GM21360 (cell line): ENCODE measurements around the gene VAV1.
"Not testable (repeated sequence)": the region's sequence is repeated elsewhere in the genome, so short reads cannot be mapped to it uniquely, and the experiment has no call there.

Source experiments
- ATAC-seq: cut with Tn5 transposase; IDR thresholded peaks from one replicate; pipeline ENCODE4 v1.9.1; 2021; ENCODE audit warnings: mild to moderate bottlenecking, moderate library complexity; ENCODE audit not compliant: unreplicated experiment

The VAV1 gene

DNA sequence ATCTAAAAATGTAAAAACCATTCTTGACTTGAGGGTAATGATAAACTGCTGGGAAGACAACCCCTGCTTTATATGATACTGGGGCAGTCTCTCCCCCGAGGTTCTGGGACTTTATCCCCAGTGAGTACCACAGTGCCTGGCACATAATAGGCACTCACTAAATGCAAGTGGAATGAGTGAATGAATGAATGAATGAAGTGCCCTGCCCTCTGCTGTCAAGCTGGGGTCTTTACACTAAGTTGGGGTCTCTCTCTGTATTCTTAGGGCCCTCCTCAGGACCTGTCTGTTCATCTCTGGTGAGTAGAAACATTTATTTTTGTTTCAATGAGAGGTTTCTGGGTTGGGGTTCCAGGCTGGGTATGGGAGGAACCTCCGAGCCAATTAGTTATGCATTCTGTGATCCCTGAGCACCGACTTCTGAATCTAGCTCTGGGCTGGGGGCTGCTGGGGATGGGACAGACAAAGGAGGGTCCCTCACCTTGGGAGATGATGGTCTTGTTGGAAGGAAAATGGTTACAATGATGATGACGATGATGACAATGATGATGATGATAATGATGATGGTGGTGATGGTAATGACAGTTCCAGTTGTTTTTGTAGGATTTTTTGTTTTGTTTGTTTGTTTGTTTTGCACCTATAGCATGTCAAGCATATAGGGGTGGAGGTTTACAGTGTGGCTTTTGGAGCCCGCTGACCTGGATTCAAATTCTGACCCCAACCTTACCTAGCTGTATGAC lies 70.5 kb downstream of the VAV1 start:
- ATAC-seq: no peak

DNA sequence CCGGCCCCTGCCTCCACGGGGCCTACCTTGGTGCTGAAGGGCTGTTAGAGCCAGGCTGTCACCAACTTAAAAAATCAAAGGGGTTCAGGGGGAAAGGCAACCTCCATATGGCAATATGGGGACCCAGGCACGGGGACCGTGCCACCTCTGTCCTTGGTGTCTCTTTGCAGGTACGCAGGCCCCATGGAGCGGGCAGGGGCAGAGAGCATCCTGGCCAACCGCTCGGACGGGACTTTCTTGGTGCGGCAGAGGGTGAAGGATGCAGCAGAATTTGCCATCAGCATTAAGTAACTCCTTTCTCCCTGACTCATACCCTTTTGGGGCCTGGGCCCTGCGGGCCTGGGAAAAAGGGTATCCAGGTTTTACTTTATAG lies 75.3 kb downstream of the VAV1 start:
- no peak for ATAC-seq

DNA sequence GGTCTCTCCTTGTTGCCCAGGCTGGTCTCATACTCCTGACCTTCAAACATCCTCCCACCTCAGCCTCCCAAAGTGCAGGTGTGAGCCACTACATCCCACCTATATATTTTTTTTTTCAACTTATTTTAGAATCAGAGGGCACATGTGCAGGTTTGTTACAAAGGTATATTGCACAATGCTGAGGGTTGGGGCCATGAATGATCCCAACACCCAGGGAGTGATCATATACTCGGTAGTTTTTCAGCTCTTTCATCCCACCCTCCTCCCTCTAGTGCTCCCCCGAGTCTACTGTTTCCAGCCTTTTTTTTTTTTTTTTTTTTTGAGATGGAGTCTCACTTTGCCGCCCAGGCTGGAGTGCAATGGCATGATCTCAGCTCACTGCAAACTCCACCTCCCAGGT lies 76.5 kb downstream of the VAV1 start:
- no peak for ATAC-seq

DNA sequence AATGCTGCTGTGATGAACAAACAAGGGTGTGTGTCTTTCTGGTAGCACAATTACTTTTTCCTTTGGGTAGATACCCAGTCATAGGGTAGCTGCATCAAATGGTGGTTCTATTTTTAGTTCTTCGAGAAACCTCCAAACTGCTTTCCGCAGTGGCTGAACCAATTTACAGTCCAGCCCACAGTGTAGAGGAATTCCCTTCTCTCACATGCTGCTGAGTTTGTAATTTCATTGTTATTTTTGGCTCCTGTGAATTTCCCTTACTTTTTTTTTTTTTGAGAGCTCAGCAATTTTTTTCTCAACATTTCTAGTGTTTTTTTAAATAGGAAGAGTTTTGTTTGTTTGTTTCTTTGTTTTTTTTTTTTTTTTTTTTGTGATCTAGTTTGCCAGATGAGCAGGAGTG lies 77.4 kb downstream of the VAV1 start:
- ATAC-seq: no peak

DNA sequence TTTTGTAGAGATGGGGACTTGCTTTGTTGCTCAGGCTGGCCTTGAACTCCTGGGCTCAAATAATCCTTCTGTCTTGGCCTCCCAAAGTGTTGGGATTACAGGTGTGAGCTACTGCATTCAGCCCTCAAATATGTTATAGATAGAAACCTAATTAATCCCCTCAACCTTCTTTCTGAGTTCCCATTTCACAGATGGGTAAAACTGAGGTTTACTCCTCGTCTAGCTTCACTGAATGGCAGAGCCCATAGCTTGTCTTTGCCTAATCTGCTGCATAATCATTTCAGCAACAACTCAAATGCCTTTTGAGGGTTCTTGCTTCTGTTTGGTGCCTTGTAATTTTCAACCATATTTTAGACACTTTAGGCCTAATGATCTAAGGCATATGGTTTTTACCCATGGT lies 78.9 kb downstream of the VAV1 start:
- ATAC-seq: no peak

DNA sequence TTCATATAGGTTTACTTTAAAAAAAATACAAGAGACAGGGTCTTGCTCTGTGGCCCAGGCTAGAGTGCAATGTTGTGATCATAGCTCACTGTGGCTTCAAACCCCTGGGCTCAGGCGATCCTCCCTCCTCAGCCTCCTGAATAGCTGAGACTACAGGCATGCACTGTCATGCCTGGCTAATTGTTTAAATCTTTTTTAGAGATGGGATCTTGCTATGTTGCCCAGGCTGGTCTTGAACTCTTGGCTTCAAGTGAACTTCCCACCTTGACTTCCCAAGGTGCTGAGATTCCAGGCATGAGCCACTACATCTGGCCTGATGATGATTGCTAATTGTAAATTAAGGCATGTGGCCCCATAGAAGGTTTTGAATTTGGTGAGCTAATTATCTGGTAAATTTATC lies 79.5 kb downstream of the VAV1 start:
- ATAC-seq: no peak

DNA sequence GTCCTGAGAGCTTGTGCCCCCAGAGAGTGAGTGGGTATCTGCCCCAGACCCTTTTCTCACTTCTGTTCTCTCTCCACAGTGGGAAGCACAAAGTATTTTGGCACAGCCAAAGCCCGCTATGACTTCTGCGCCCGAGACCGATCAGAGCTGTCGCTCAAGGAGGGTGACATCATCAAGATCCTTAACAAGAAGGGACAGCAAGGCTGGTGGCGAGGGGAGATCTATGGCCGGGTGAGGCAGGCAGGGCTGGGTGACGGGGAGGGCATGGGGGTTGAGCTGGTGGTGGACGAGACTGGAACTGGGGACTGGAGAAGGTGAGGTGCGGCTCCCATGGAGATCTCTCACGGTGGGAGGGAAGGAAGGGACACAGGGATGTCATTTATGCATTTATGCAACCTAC lies 81.4 kb downstream of the VAV1 start:
- ATAC-seq: no peak

DNA sequence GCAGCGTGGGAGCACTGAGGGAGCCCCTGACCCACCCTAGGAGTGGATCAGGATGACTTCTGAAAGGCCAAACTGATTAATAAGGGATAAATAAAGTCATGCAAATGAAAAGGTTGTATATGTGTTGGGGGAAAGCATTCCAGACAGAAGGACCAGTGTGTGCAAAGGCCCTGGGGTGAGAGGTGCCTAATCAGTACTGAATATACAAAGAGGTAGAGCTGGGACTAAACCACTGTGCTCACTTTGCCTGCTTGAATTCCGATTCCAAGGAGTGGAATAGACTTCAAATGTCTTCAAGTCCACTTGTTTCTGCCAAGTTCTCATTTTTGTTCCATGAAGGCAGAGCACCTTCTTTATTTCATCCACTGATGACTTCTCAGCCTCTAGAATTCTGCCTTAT lies 82.2 kb downstream of the VAV1 start:
- no peak for ATAC-seq

DNA sequence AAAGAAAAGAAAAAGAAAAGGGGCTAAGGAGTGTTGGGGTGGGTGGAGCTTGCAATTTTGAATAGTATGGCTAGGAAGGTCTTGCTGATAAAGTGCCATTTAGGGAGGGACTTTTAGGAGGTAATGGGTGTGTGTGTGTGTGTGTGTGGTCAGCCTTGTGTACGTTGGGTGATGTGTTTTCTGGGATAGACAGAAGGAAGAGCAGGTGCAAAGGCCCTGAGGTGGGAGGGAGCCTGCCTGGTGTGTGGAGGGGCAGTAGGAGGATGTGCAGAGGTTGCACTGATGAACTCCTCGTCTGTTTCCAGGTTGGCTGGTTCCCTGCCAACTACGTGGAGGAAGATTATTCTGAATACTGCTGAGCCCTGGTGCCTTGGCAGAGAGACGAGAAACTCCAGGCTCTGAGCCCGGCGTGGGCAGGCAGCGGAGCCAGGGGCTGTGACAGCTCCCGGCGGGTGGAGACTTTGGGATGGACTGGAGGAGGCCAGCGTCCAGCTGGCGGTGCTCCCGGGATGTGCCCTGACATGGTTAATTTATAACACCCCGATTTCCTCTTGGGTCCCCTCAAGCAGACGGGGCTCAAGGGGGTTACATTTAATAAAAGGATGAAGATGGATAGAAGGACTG lies 84.4 kb downstream of the VAV1 start:
- ATAC-seq: no peak

DNA sequence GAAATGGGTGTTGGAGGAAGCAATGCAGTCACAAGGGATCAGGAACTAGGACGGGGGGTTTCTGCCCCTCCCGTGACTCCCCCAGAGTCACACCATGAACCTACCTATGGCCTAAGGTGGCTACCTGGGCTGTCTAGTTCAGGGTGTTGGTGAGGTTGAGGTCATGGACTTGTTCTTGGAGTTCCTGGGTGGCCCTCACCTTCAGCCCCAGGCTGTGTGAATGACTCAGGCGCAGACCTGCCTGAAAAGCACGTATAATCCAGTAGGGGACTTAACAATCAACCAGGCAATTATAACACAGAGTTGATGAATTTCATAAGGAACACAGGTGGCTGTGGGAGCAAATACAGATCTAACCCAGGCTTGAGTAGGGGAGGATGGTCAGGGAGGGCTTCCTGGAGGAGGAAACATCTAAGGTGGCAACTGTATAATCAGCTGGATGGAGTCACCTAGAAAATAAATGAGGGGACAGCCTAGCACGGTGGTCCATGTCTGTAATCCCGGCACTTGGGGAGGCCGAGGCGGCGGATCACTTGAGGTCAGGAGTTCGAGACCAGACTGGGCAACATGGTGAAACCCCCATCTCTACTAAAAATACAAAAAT lies 89.3 kb downstream of the VAV1 start:
- no peak for ATAC-seq

DNA sequence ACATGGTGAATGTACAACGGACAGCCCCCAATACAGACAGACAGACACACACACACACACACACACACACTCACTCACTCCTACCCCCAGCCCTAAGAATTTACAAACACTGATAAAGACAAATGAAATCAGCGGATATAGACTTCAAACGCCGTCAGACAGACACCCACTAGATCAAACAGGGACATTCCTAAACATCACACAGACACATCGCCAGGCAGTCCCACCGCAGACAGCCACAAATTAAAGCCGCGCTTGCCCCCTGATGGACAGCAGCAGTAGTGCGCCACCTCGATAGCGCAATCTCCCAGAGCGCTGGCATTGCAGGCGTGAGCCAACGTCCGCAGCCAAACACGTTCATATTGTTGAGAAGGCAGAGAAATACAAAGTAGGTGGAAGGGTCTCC lies 90.2 kb downstream of the VAV1 start:
- peak; percentile 81 for ATAC-seq

DNA sequence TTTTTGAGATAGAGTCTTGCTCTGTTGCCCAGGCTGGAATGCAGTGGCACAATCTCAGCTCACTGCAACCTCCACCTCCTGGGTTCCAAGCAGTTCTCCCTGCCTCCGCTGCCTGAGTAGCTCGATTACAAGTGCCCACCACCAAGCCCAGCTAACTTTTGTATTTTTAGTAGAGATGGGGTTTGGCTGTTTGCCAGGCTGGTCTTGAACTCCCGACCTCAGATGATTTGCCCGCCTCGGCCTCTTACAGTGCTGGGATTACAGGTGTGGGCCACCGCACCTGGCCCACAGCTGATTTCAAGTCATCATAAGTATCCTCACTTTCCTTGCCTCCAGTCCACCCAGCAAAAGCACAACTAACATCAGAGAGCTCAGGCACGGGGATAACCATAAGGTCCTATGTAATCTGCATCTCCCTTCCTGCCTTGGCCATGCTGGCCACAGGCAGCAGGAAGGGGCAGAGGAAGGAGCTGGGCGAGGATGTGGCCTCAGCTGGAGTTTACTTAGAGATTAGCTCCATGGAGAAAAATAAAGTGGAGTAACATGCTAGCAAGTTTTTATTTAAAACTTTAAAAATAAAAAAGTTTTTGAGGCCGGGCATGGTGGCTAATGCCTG lies 91.9 kb downstream of the VAV1 start:
- no peak for ATAC-seq

DNA sequence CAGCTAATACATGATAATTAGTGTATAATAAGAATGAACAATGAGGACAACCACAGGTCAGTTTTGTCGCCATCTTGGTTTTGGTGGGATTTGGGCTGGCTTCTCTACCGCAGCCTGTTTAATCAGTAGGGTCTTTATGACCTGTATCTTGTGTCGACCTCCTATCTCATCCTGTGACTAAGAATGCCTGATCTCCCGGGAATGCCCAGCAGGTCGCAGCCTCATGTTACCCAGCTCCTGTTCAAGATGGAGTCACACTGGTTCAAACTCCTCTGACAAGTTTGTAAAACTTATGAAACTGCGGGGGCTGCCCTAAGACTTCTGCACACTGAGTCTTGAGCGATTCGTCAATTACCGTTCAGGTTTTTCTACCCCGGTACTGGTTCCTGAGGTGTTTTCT lies 93.3 kb downstream of the VAV1 start:
- no peak for ATAC-seq

DNA sequence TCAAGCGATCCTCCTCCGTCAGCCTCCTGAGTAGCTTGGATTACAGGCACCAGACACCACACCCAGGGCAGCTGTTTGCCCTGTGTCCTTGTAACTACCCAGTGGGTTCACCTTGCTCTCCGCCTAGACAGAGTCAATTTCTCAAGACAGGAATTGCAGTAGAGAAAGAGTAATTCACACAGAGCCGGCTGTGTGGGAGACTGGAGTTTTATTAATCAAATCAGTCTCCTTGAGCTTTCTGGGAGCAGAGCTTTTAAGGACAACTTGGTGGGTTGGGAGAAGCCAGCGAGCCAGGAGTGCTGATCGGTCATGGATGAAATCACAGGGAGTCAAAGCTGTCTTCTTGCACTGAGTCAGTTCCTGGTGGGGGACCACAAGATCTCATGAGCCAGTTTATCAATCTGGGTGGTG lies 94.2 kb downstream of the VAV1 start:
- no peak for ATAC-seq

DNA sequence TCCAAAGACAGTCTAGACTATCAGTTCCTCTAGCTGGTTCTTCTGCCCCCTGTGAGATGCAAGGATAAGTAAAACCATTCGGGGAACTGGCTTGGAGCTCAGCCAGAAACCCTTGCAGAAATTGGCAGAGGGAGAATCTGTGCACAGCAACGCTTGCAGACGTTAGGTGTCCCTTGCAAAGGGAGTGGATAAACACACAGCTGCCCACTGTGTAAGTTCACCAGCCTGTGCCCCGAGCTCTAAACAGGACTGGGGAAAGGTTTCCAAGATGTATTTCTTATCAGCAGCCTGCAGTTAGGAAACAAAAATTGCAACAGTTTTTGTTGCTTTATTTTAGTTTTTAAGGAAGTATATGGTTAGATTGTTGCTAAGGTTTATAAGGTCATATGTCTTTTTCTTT lies 95.8 kb downstream of the VAV1 start:
- ATAC-seq: no peak

DNA sequence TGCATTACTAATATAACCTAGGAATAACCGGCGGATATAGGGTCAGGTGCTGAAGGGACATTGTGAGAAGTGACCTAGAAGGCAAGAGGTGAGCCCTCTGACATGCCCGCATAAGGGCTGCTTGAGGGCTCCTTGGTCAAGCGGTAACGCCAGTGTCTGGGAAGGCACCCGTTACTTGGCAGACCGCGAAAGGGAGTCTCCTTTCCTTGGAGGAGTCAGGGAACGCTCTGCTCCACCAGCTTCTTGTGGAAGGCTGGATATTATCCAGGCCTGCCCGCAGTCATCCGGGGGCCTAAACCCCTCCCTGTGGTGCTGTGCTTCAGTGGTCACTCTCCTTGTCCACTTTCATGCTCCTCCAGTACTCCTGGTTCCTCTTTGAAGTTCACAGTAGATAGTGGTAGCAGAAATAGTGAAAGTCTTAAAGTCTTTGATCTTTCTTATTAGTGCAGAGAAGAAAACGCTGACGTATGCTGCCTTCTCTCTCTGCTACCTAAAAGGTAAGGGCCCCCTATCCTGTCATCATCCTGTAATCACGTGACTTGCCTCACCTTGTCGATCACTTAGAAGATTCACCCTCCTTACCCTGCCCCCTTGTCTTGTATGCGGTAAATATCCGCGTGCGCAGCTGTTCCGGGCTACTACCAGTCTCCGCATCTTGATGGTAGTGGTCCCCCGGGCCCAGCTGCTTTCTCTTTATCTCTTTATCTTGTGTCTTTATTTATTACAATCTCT lies 96.8 kb downstream of the VAV1 start:
- ATAC-seq: not testable (repeated sequence)

DNA sequence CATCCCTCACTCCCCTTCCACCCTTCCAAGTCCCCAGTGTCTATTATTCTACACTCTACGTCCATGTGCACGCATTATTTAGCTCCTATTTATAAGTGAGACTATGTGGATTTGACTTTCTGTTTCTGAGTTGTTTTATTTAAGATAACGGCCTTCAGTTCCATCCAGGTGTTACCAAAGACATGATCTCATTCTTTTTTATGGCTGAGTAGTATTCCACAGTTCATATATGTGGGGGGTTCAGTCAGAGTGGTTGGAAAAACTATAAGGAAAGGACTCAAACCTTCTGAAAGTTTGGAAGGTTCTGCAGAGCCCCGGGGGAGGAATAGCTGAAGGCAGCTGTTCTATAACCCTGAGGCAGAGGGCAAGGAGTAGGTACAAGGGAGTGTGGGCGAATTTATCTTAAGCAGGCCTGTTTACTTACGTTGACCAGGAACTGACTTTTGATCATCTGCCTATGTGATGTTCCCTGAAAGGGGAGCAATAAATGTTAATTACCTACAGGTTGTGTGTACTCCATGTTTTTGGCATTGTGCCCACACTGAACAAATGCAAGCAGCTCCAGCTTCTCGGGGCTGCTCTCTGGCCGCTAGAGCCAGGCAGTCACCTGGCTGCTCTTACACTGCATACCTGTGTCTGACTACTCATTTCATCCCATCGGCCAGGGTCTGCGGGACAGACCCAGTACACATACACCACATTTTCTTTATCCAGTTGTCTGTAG lies 101.4 kb downstream of the VAV1 start:
- no peak for ATAC-seq

DNA sequence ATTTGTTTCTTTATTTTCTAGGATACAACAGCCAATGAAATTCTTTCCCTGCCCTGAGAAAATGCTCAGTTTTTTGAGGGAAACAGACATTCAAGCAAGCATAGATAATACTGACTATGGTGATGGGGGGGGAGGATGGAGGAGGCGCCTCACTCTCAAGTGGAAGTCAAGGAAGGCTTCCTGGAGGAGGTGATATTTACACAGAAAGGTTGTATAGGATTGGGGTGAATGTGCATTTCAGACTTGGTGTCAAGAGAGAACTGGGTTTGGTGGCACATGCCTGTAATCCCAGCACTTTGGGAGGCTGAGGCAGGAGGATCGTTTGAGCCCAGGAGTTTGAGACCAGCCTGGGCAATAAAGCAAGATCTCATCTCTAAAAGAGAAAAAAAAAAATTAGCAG lies 102.7 kb downstream of the VAV1 start:
- no peak for ATAC-seq

DNA sequence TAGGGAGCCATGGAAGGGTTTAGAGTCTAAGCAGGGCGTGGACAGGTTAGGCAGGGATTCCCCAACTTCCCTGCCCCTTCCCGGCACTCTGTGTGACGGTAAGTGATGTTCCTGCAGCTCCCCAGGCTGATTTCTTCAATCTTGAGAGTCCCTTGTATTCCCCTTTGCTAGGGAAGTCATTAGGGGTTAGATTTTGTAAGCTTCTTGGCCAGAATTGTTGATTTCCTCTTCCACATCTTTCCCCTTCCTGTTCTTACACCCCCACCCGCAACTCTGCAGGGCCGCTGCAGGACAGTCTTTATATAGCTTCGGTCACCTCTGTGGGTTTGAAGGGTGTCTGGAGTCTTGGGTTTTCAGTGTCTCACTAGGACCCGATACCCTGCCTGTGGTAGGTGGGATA lies 104.2 kb downstream of the VAV1 start:
- no peak for ATAC-seq

DNA sequence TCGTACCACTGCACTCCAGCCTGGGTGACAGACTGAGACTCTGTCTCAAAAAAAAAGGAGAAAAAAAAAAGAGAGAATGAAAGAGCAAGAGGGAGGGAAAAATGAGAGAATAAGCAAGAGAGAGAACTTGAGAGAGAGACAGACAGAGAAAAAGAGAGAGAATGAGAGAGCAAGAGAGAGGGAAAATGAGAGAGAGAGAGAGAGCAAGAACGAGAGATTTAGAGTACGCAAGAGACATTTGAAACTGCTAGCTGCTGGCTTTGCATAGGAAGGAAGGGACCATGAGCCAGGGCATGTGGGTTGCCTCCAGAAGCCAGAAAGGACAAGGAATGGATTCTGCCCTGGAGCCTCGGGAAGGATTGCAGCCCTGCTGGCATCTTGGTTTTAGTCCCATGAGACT lies 105.3 kb downstream of the VAV1 start:
- no peak for ATAC-seq
